OCI-LY1 (cell line): Measurements from ENCODE around the gene ZFAND2B.

Source experiments
- H2AFZ ChIP-seq: fragments of 200-600 bp; sonication (generic), shearing (Covaris generic); 2 replicates; pipeline ENCODE4 v1.6.0; 2014; ENCODE audit warnings: antibody characterized with exemption, mild to moderate bottlenecking, low read length
- H3F3A ChIP-seq: fragments of 200-600 bp; sonication (generic), shearing (Covaris generic); 2 replicates; pipeline ENCODE4 v1.6.0; 2014; ENCODE audit warnings: mild to moderate bottlenecking, antibody characterized with exemption, low read length, moderate library complexity; ENCODE audit not compliant: insufficient read depth
- H3K27ac ChIP-seq: fragments of 200-600 bp; sonication (generic); 2 replicates; pipeline ENCODE4 v1.5.1; 2014; ENCODE audit warnings: low read length, mixed run types, mild to moderate bottlenecking, low read depth; ENCODE audit not compliant: poor library complexity, severe bottlenecking
- H3K27me3 ChIP-seq: fragments of 200-600 bp; sonication (generic); 2 replicates; pipeline ENCODE4 v1.6.0; 2014; ENCODE audit warnings: antibody characterized with exemption, mild to moderate bottlenecking, low read length, moderate library complexity; ENCODE audit not compliant: insufficient read depth
- H3K36me3 ChIP-seq: fragments of 200-600 bp; sonication (generic); 2 replicates; pipeline ENCODE4 v1.6.1; 2014; ENCODE audit warnings: mild to moderate bottlenecking, antibody characterized with exemption, low read length, moderate library complexity, mixed read lengths; ENCODE audit not compliant: insufficient read depth
- H3K4me1 ChIP-seq: fragments of 200-600 bp; sonication (generic); 2 replicates; pipeline ENCODE4 v1.5.1; 2014; ENCODE audit warnings: mild to moderate bottlenecking, low read length, moderate library complexity; ENCODE audit not compliant: insufficient read depth, severe bottlenecking
- H3K4me2 ChIP-seq: fragments of 200-600 bp; sonication (generic), shearing (Covaris generic); 2 replicates; pipeline ENCODE4 v1.6.1; 2014; ENCODE audit warnings: low read length
- H3K4me3 ChIP-seq: fragments of 200-600 bp; sonication (generic); 2 replicates; pipeline ENCODE4 v1.5.1; 2014; ENCODE audit warnings: low read length, low read depth, mild to moderate bottlenecking, mixed read lengths; ENCODE audit not compliant: poor library complexity, severe bottlenecking
- H3K79me2 ChIP-seq: fragments of 200-600 bp; shearing (Covaris generic); 2 replicates; pipeline ENCODE4 v1.6.1; 2016; ENCODE audit warnings: mixed run types, low read length, mixed read lengths; ENCODE audit not compliant: insufficient read depth
- H3K9ac ChIP-seq: fragments of 200-600 bp; sonication (generic), shearing (Covaris generic); 2 replicates; pipeline ENCODE4 v1.6.1; 2014; ENCODE audit warnings: mild to moderate bottlenecking, low read length, mixed read lengths
- H3K9me2 ChIP-seq: fragments of 200-600 bp; sonication (generic), shearing (Covaris generic); 2 replicates; pipeline ENCODE4 v1.6.1; 2014; ENCODE audit warnings: low read depth, mild to moderate bottlenecking, low read length, mixed read lengths
- H3K9me3 ChIP-seq: fragments of 200-600 bp; shearing (Covaris generic); 2 replicates; pipeline ENCODE4 v1.6.1; 2014; ENCODE audit warnings: low read length, mixed read lengths
- H4K20me1 ChIP-seq: fragments of 200-600 bp; sonication (generic), shearing (Covaris generic); 2 replicates; pipeline ENCODE4 v1.6.0; 2016; ENCODE audit warnings: mild to moderate bottlenecking, low read length; ENCODE audit not compliant: insufficient read depth
- CTCF ChIP-seq: fragments of 200-600 bp; sonication (generic), shearing (Covaris generic); IDR thresholded peaks from 2 replicates; pipeline ENCODE4 v1.5.1; 2017; ENCODE audit warnings: mild to moderate bottlenecking, antibody characterized with exemption, low read length, moderate library complexity, mixed read lengths
- EZH2 ChIP-seq: fragments of 200-600 bp; sonication (generic), shearing (Covaris generic); IDR thresholded peaks from 2 replicates; pipeline ENCODE4 v1.8.0; 2017; ENCODE audit warnings: borderline replicate concordance, mixed run types, mild to moderate bottlenecking, antibody characterized with exemption, low read length, moderate library complexity, mixed read lengths

The ZFAND2B gene

GRCh38 chr2:219207884-219208740 lies 1.5 kb downstream of the ZFAND2B start:
- H3K9ac ChIP-seq = peak overlapping the region; percentile 82
- peaks cover 51% of the 10 kb centered on the region for H3K36me3 ChIP-seq
- peak overlapping the region; percentile 70 for H3K4me3 ChIP-seq
- H3F3A ChIP-seq = 0 out of 2 replicates have a peak, but pooled peaks cover 3% of the 10 kb centered on the region
- TF ChIP-seq EZH2 (no peak), CTCF (no peak)
- no peaks in the 10 kb centered on the region for H3K27me3 ChIP-seq
- peaks cover 6% of the 10 kb centered on the region; the same call in 1 of the 2 replicates for H3K9me3 ChIP-seq
- no peak overlapping the region for H2AFZ ChIP-seq
- H4K20me1 ChIP-seq = no peaks in the 10 kb centered on the region
- H3K79me2 ChIP-seq = no peaks in the 10 kb centered on the region
- H3K27ac ChIP-seq = peak overlapping the region; percentile 55
- peaks cover 21% of the 10 kb centered on the region for H3K4me1 ChIP-seq
- no peaks in the 10 kb centered on the region for H3K9me2 ChIP-seq
- H3K4me2 ChIP-seq = peak overlapping the region; percentile 86

GRCh38 chr2:219209236-219210195 lies 2.9 kb downstream of the ZFAND2B start:
- Histone ChIP-seq H2AFZ (no peak overlapping the region), H4K20me1 (no peaks in the 10 kb centered on the region), H3K4me1 (peaks cover 21% of the 10 kb centered on the region), H3K36me3 (peaks cover 65% of the 10 kb centered on the region), H3K4me2 (no peak overlapping the region), H3K9me3 (peaks cover 6% of the 10 kb centered on the region; the same call in 1 of the 2 replicates), H3F3A (0 out of 2 replicates have a peak, but pooled peaks cover 3% of the 10 kb centered on the region), H3K79me2 (no peaks in the 10 kb centered on the region), H3K27me3 (no peaks in the 10 kb centered on the region), H3K9me2 (no peaks in the 10 kb centered on the region), H3K4me3 (no peak overlapping the region), H3K27ac (no peak overlapping the region), H3K9ac (no peak overlapping the region; the same call in 1 of the 2 replicates)
- TF ChIP-seq EZH2 = no peak
- TF ChIP-seq CTCF = no peak

GRCh38 chr2:219210196-219210885 lies 3.8 kb downstream of the ZFAND2B start:
- TF ChIP-seq CTCF (no peak), EZH2 (no peak)
- H3K79me2 ChIP-seq = no peaks in the 10 kb centered on the region
- H4K20me1 ChIP-seq = no peaks in the 10 kb centered on the region
- H3K27ac ChIP-seq = no peak overlapping the region
- no peak overlapping the region for H3K4me2 ChIP-seq
- 0 out of 2 replicates have a peak, but pooled peaks cover 3% of the 10 kb centered on the region for H3F3A ChIP-seq
- H3K4me1 ChIP-seq = peaks cover 21% of the 10 kb centered on the region
- H3K9me3 ChIP-seq = no peaks in the 10 kb centered on the region
- no peaks in the 10 kb centered on the region for H3K9me2 ChIP-seq
- no peak overlapping the region for H2AFZ ChIP-seq
- no peaks in the 10 kb centered on the region for H3K27me3 ChIP-seq
- no peak overlapping the region for H3K9ac ChIP-seq
- H3K36me3 ChIP-seq = peaks cover 73% of the 10 kb centered on the region
- H3K4me3 ChIP-seq = no peak overlapping the region
